ENCODE data around the gene KLF2. TPM values are rescaled to one million over a fixed set of nuclear protein-coding genes. Genes with fewer than 3 reads are reported as not detected.
A peak's percentile ranks its signal among the peaks of the same experiment; 100 is the strongest.

KLF2 gene
- total and polyA plus RNA-seq, 9 donors = 48.3 to 399 (median 96.4) TPM

DNA sequence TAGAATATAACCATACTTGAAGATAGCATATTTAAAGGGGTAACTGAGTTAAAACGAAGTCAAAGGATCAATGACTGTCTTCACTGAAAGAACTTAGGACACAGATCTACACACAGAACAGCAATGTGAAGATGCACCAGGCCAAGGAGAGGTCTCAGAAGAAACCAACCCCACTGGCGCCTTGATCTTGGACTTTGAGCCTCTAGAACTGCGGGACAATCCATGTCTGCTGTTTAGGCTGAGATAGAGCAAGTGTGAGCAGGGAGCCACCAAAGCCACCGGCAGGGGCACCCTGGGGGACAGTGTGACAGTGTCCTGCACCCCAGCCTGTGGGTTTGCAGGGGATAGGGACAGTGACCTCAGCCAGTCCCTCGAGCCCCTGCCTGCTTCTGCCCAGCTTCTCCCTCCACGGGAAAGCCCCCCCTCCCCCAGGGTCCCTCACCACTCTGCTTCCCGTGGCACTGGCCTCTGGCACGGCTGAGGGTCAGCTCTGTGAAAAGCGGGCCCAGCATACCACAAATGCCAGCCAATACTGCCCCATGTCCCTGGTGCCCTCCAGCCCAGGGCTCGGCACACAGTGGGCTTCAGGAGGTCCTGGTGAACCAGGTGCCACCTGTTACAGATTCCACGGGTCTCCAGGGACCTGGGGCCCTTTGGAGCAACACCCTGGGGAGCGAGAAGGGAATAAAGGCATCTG, 40.8 kb downstream of the KLF2 start:
- H3K4me3 ChIP-seq = no peak overlapping the region
- no peaks in the 10 kb centered on the region for H3K36me3 ChIP-seq
- no peak for DNase-seq
- WGBS, 3 donors = 91 to 93% (median 91%) methylated on average over 8 to 12 of the region's 12 CpGs
- H3K9me3 ChIP-seq = no peaks in the 10 kb centered on the region
- no peak overlapping the region for H3K27ac ChIP-seq
- H3K4me1 ChIP-seq (ENCODE audit: insufficient read depth) = peaks cover 8% of the 10 kb centered on the region
- H3K27me3 ChIP-seq = no peaks in the 10 kb centered on the region
- intact Hi-C loops (cut with DNase I) = no loop called here
- TF ChIP-seq POLR2A (IDR thresholded peaks at IDR 0.05) = no peak
- TF ChIP-seq, protein P1, sequence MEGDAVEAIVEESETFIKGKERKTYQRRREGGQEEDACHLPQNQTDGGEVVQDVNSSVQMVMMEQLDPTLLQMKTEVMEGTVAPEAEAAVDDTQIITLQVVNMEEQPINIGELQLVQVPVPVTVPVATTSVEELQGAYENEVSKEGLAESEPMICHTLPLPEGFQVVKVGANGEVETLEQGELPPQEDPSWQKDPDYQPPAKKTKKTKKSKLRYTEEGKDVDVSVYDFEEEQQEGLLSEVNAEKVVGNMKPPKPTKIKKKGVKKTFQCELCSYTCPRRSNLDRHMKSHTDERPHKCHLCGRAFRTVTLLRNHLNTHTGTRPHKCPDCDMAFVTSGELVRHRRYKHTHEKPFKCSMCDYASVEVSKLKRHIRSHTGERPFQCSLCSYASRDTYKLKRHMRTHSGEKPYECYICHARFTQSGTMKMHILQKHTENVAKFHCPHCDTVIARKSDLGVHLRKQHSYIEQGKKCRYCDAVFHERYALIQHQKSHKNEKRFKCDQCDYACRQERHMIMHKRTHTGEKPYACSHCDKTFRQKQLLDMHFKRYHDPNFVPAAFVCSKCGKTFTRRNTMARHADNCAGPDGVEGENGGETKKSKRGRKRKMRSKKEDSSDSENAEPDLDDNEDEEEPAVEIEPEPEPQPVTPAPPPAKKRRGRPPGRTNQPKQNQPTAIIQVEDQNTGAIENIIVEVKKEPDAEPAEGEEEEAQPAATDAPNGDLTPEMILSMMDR (IDR thresholded peaks at IDR 0.05) = no peak

DNA sequence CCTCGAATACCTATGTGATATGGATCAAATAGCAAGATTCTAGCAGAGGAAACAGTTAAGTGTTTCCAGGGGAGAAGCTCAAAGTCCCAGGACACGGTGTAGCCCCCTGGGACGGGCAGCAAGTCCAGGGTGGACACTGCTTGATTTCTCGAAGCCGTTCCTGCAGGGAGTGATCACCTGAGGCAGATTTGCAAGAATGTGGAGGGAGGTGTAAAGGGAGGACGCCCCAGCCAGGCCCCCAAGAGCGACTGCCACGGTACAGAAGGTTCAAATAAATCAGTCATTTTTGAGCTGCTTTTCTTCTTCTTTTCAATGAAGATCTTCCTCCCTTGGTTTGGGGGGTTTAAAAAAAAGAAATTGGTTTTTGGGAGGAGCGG, 41.4 kb downstream of the KLF2 start:
- Histone ChIP-seq H3K27ac (no peak overlapping the region), H3K4me3 (no peak overlapping the region), H3K27me3 (no peaks in the 10 kb centered on the region), H3K9me3 (no peaks in the 10 kb centered on the region), H3K36me3 (no peaks in the 10 kb centered on the region), H3K4me1 (ENCODE audit: insufficient read depth) (peaks cover 8% of the 10 kb centered on the region)
- TF ChIP-seq POLR2A (IDR thresholded peaks at IDR 0.05) = no peak
- TF ChIP-seq EP300 (IDR thresholded peaks at IDR 0.05) = no peak
- TF ChIP-seq, protein P1 (IDR thresholded peaks at IDR 0.05) = no peak
- peak in 1 of 5 donors; percentile 24 for DNase-seq
- 79 to 89% (median 81%) methylated on average over 9 of the region's 9 CpGs for WGBS, 3 donors
- intact Hi-C loops (cut with DNase I) = no loop called here

DNA sequence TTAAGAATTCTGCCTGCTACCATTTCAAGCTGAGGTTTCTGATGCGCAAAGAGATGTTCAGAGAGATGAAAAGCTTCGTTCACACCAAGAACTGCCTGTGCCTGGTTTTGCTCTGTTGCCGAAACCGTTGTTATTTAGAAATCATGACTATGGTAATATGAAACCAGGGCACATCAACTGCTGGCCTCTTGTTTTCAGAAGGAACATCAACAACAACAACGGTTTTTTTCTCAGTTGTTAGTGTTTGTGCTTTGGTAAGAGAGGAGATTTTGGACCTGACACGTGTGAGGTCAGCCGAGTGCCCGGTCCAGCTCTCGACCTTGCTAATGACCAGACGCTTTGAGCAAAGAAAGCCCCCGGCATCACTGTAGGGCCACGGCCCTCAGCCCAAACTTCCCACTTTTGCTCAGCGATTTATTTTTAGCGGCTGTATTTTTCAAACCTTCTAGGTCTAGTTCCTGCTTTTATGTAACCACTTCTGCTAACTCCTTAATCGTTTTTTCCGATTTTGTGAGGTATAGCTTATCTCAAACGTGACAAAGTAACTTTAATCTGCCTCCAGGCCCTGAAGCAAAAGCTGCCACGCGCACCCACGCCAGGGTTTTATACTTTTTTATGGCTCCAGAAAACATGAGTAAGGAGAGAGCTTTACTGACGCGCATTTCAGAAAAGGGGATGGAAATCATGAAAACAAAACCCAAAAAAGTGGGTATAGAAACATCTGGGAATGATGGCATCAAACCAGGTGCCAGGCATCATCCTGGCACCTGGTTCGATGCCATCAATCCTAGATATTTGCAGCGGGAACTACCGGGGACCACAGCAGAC, 42.0 kb downstream of the KLF2 start:
- DNase-seq = peak in 1 of 5 donors; percentile 44
- WGBS, 3 donors = 45 to 63% (median 60%) methylated on average over 25 of the region's 25 CpGs
- H3K27ac ChIP-seq = peak overlapping the region in 1 of 2 donors; percentile 5

DNA sequence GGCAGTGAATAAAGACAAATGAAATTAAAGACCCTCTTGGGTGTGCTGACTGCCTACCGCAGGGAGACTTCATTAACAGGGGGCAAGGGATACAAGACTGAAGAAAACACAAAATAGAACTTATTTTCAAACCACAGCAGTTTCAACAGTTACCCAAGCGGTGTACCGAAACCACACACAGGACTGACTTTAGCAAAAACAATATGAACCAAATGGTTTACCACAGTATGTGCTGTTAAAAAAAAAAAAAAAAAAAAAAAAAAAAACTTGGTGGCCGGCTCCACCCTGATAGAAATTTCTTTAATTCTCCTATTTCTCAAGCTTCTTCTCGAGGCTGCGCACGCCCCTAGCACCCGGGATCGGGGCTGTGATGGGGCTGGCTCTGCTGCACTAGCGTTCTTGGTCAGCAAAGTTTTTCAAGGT, 42.6 kb downstream of the KLF2 start:
- Histone ChIP-seq H3K4me1 (ENCODE audit: insufficient read depth) (peaks cover 12% of the 10 kb centered on the region), H3K27ac (no peak overlapping the region), H3K9me3 (no peaks in the 10 kb centered on the region), H3K27me3 (no peaks in the 10 kb centered on the region), H3K4me3 (no peak overlapping the region), H3K36me3 (no peaks in the 10 kb centered on the region)
- TF ChIP-seq, protein P1 (IDR thresholded peaks at IDR 0.05) = no peak
- TF ChIP-seq POLR2A (IDR thresholded peaks at IDR 0.05) (no peak), EP300 (IDR thresholded peaks at IDR 0.05) (no peak)
- WGBS, 3 donors = 93 to 94% (median 93%) methylated on average over 10 of the region's 10 CpGs
- intact Hi-C loops (cut with DNase I) = no loop called here
- DNase-seq = peak in 1 of 5 donors; percentile 23

More for the DNA sequence above, 42.0 kb downstream of the KLF2 start:
- TF ChIP-seq EP300 (IDR thresholded peaks at IDR 0.05) (no peak), POLR2A (IDR thresholded peaks at IDR 0.05) (no peak)
- TF ChIP-seq, protein P1 (IDR thresholded peaks at IDR 0.05) = no peak
- Histone ChIP-seq H3K27me3 (no peaks in the 10 kb centered on the region), H3K9me3 (no peaks in the 10 kb centered on the region), H3K4me1 (ENCODE audit: insufficient read depth) (peaks cover 6% of the 10 kb centered on the region), H3K4me3 (no peak overlapping the region), H3K36me3 (no peaks in the 10 kb centered on the region)
- intact Hi-C loops (cut with DNase I) = no loop called here
